ENCODE data around the gene MAGEF1.

Gene MAGEF1

DNA sequence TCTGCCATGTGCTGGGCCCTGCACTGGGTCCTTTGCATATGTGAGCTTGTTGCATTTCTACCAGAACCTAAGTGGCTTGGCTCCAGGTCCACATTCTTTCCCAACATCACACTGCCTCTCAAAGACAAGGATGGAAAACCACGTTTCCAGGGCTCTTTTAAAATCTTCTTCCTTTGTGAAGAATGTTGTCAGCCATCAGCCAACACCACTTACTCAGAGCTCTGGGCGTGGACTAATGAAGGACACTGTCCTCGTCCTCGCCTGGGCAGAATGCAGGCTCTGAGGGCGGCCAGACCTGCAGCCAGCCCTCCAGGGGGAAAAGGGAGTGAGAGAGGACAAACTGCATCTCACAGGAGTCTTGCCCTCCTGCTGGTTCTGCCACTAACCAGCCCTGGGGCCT, 49.7 kb downstream of the MAGEF1 start:
- DNase-seq: no peak

DNA sequence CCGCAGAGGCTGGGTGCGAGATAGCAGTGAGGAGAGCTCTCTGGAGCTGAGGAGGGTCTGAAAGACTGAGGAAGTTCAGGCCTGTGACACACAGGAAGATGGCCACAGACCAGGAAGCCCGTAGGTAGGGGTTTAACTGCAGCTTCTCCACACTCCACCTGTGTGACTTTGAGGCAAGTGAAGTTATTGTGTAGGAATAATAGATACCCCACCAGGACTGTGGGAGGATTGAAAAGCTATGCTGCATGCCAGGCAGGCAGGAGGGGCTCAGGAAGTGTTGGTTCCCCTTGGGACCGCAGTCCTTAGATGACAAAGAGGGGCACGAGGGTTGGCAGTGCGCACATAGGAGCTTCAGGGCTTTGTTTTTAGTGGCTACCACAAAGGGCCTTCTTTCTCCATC, 50.9 kb downstream of the MAGEF1 start:
- DNase-seq: no peak

Measured in GDM1 (cell line).